DMS153 treated with DMSO at 0.1 percent for 48 hours (cell line): ENCODE measurements around the gene ZNF280A.
"Not testable (repeated sequence)": the region's sequence is repeated elsewhere in the genome, so short reads cannot be mapped to it uniquely, and the experiment has no call there.

ENCODE experiments used
- DNase-seq: peaks from one replicate; lab custom pipeline; 2025; ENCODE audit not compliant: unreplicated experiment; lab: John Stamatoyannopoulos, UW

Gene ZNF280A

GRCh38 chr22:22546490-22546889 lies 26.4 kb upstream of the ZNF280A start:
- DNase-seq: no peak

GRCh38 chr22:22545084-22545483 lies 25.0 kb upstream of the ZNF280A start:
- DNase-seq: no peak

GRCh38 chr22:22538226-22538989 lies 18.3 kb upstream of the ZNF280A start:
- no peak for DNase-seq

- DNase-seq: no peak
Measured at GRCh38 chr22:22536916-22537315, 16.8 kb upstream of the ZNF280A start.

GRCh38 chr22:22536515-22536914 lies 16.4 kb upstream of the ZNF280A start:
- no peak for DNase-seq

GRCh38 chr22:22535662-22536061 lies 15.6 kb upstream of the ZNF280A start:
- DNase-seq: no peak

GRCh38 chr22:22534604-22535415 lies 14.7 kb upstream of the ZNF280A start:
- no peak for DNase-seq

- DNase-seq: no peak
Measured at GRCh38 chr22:22533863-22534262, 13.8 kb upstream of the ZNF280A start.

GRCh38 chr22:22533417-22533816 lies 13.3 kb upstream of the ZNF280A start:
- no peak for DNase-seq

GRCh38 chr22:22532547-22533071 lies 12.5 kb upstream of the ZNF280A start:
- not testable (repeated sequence) for DNase-seq

- no peak for DNase-seq
Measured at GRCh38 chr22:22531770-22532546, 11.9 kb upstream of the ZNF280A start.

GRCh38 chr22:22528780-22529179 lies 8.7 kb upstream of the ZNF280A start:
- no peak for DNase-seq

GRCh38 chr22:22527312-22527711 lies 7.2 kb upstream of the ZNF280A start:
- DNase-seq: no peak

- DNase-seq: no peak
Measured at GRCh38 chr22:22526125-22526912, 6.2 kb upstream of the ZNF280A start.

GRCh38 chr22:22523494-22523893 lies 3.4 kb upstream of the ZNF280A start:
- no peak for DNase-seq

- no peak for DNase-seq
Measured at GRCh38 chr22:22521631-22522030, 1.6 kb upstream of the ZNF280A start.

GRCh38 chr22:22520667-22521602 lies 865 bp upstream of the ZNF280A start:
- no peak for DNase-seq

- no peak for DNase-seq
Measured at GRCh38 chr22:22519591-22519990, 479 bp downstream of the ZNF280A start.

- no peak for DNase-seq
Measured at GRCh38 chr22:22516992-22517391, 3.1 kb downstream of the ZNF280A start.
